Measurements from ENCODE around the gene DLAT. TPM values are rescaled to one million over a fixed set of nuclear protein-coding genes. Genes with fewer than 3 reads are reported as not detected.
"Not testable (repeated sequence)": the region's sequence is repeated elsewhere in the genome, so short reads cannot be mapped to it uniquely, and the experiment has no call there.

The DLAT gene
- polyA plus RNA-seq, 2 of the 4 experiments (the other 2 are of a cell fraction) = 32.5 to 42.8 TPM

GRCh38 chr11:112087212-112087611 lies 62.0 kb downstream of the DLAT start:
- DNase-seq (ENCODE audit: low read depth in 1 of 2, low spot score in 1 of 2) = no peak
- Histone ChIP-seq H3K4me2 (peak overlapping the region; percentile 87), H3K9me3 (no peaks in the 10 kb centered on the region), H3K4me1 (peaks cover 9% of the 10 kb centered on the region; the same call in 2 of the 3 replicates), H3K27ac (peak overlapping the region; percentile 87 to 96), H3K4me3 (peak overlapping the region; percentile 86)
- ATAC-seq = peak; percentile 4 to 26; a peak in 3 of 6 replicates
- CTCF ChIA-PET = interaction anchor here (0.6 to 0.9 kb wide), 2 partner anchors 88 to 193 kb away, joined by 3 read pairs; partner anchors contain the start of gene BCO2
- TF ChIP-seq HDAC2 (IDR thresholded peaks at IDR 0.05) = no peak
- TF ChIP-seq TFCP2L1 (CRISPR knock-in tag; IDR thresholded peaks at IDR 0.05) = no peak
- TF ChIP-seq SREBF2 (IDR thresholded peaks at IDR 0.05) = no peak
- TF ChIP-seq REST (IDR thresholded peaks at IDR 0.05) = no peak
- TF ChIP-seq POLR2A (IDR thresholded peaks at IDR 0.05; ENCODE audit: low read length) = no peak
- no peak for TF ChIP-seq FOXS1 (CRISPR knock-in tag; IDR thresholded peaks at IDR 0.05)
- no peak for TF ChIP-seq GATA3 (IDR thresholded peaks at IDR 0.05; ENCODE audit: borderline replicate concordance)
- TF ChIP-seq, protein P1, sequence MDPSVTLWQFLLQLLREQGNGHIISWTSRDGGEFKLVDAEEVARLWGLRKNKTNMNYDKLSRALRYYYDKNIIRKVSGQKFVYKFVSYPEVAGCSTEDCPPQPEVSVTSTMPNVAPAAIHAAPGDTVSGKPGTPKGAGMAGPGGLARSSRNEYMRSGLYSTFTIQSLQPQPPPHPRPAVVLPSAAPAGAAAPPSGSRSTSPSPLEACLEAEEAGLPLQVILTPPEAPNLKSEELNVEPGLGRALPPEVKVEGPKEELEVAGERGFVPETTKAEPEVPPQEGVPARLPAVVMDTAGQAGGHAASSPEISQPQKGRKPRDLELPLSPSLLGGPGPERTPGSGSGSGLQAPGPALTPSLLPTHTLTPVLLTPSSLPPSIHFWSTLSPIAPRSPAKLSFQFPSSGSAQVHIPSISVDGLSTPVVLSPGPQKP (IDR thresholded peaks at IDR 0.05; ENCODE audit: low read depth, low read length) = no peak
- TF ChIP-seq, protein P2, sequence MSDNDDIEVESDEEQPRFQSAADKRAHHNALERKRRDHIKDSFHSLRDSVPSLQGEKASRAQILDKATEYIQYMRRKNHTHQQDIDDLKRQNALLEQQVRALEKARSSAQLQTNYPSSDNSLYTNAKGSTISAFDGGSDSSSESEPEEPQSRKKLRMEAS (IDR thresholded peaks at IDR 0.05) = no peak
- TF ChIP-seq CEBPB (IDR thresholded peaks at IDR 0.05) = no peak
- POLR2A ChIA-PET = interaction anchor here (1.0 to 2.3 kb wide), 6 partner anchors 10 to 193 kb away, joined by 3 to 5 read pairs (median 3); partner anchors contain the start of genes NKAPD1 and PIH1D2
- no peak for FAIRE-seq
- 20% methylated on average over 10 of the region's 10 CpGs for WGBS (ENCODE audit: missing lambda C conversion rate)

DNA sequence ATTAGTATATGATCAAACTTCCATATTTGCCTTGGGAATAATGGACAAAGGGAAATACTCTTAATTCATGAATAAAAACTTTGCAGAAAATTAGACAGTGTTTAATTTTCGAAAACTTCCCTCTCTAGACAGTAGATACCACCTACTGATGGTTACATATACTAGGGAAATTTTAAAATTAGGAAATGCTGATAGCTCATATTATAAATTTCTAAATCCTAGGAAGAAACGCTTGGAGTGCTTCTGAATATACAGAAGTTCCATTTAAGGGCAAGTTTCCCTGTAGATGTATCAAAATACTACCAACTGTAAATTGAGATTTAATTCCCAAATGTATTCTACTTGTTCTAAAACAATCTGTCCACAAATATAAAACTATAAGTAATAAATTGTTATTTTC lies 70.1 kb downstream of the DLAT start:
- DNase-seq (ENCODE audit: low read depth in 1 of 2, low spot score in 1 of 2); POLR2A ChIA-PET; H3K9me3 ChIP-seq; FAIRE-seq; H3K4me1 ChIP-seq; H3K4me3 ChIP-seq; H3K4me2 ChIP-seq; ATAC-seq; H3K27ac ChIP-seq: not testable (repeated sequence)
- WGBS (ENCODE audit: missing lambda C conversion rate) = 89% methylated on average over 2 of the region's 2 CpGs
- CTCF ChIA-PET = interaction anchor here (1.2 kb wide), 1 partner anchor 80 kb away, joined by 4 read pairs; the partner anchor contains the start of gene BCO2

DNA sequence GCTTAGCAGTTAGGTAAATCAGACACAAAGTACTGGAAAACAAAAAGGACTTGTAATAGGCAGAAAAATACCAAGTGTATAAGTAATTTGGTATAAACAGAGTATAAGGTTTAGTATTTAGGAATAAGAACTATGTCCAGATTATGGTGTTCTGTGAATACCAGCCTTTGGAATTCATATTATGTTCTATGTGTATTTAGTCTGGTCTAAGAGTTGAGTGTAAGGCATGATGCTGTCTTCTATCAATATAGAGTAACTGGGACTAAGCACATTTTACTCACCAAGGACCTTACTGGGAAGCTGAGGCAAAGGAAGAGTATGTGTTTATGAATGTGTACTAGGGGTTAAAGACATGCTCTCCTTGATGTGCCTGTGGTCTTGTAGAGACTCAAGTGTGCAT lies 71.0 kb downstream of the DLAT start:
- FAIRE-seq (no peak), ATAC-seq (no peak), DNase-seq (ENCODE audit: low read depth in 1 of 2, low spot score in 1 of 2) (no peak)
- CTCF ChIA-PET = no interaction called here
- Histone ChIP-seq H3K4me3 (no peak overlapping the region), H3K27ac (no peak overlapping the region), H3K4me2 (no peak overlapping the region), H3K4me1 (no peaks in the 10 kb centered on the region), H3K9me3 (no peaks in the 10 kb centered on the region)
- POLR2A ChIA-PET = interaction anchor here (1.0 kb wide), 1 partner anchor 10 kb away, joined by 3 read pairs; the partner anchor contains the start of genes SDHD and TIMM8B
- TF ChIP-seq KDM5A (IDR thresholded peaks at IDR 0.05) (no peak), SMC3 (IDR thresholded peaks at IDR 0.05) (no peak), POLR2A (IDR thresholded peaks at IDR 0.05; ENCODE audit: low read length) (no peak), EHF (CRISPR knock-in tag; IDR thresholded peaks at IDR 0.05) (no peak), E2F6 (IDR thresholded peaks at IDR 0.05; ENCODE audit: borderline replicate concordance, low read depth) (no peak), BHLHE40 (IDR thresholded peaks at IDR 0.05; ENCODE audit: low read depth, low read length) (no peak), FOXS1 (CRISPR knock-in tag; IDR thresholded peaks at IDR 0.05) (no peak), HMGXB4 (CRISPR knock-in tag; IDR thresholded peaks at IDR 0.05; ENCODE audit: borderline replicate concordance) (no peak), EHMT2 (IDR thresholded peaks at IDR 0.05; ENCODE audit: low read depth) (no peak), ZSCAN20 (CRISPR knock-in tag; IDR thresholded peaks at IDR 0.05) (no peak), HEYL (CRISPR knock-in tag; IDR thresholded peaks at IDR 0.05) (no peak), MYC (IDR thresholded peaks at IDR 0.05; ENCODE audit: borderline replicate concordance, low read length) (no peak), ZC3H11A (IDR thresholded peaks at IDR 0.05) (no peak), NPAS2 (CRISPR knock-in tag; IDR thresholded peaks at IDR 0.05; ENCODE audit: borderline replicate concordance) (no peak), TP53 (CRISPR knock-in tag; IDR thresholded peaks at IDR 0.05) (no peak)
- TF ChIP-seq, protein P2 (IDR thresholded peaks at IDR 0.05) = no peak
- TF ChIP-seq, protein P3, sequence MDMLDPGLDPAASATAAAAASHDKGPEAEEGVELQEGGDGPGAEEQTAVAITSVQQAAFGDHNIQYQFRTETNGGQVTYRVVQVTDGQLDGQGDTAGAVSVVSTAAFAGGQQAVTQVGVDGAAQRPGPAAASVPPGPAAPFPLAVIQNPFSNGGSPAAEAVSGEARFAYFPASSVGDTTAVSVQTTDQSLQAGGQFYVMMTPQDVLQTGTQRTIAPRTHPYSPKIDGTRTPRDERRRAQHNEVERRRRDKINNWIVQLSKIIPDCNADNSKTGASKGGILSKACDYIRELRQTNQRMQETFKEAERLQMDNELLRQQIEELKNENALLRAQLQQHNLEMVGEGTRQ (IDR thresholded peaks at IDR 0.05) = no peak
- TF ChIP-seq, protein P4, sequence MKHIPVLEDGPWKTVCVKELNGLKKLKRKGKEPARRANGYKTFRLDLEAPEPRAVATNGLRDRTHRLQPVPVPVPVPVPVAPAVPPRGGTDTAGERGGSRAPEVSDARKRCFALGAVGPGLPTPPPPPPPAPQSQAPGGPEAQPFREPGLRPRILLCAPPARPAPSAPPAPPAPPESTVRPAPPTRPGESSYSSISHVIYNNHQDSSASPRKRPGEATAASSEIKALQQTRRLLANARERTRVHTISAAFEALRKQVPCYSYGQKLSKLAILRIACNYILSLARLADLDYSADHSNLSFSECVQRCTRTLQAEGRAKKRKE (CRISPR knock-in tag; IDR thresholded peaks at IDR 0.05; ENCODE audit: low read depth) = no peak

Data from A549 (cell line).